Esophagus muscularis mucosa (tissue), 4 donors: ENCODE measurements around the gene BST1.

ENCODE experiments used
- CTCF ChIP-seq, 3 experiments: fragments of 200-600 bp in 2 of 3; fragments of 450-650 bp in 1 of 3; sonication (generic) in 2 of 3; IDR thresholded peaks; one replicate each; pipeline ENCODE4 v1.5.1; 2017 to 2019; ENCODE audit warnings: antibody characterized with exemption in 3 of 3, mild to moderate bottlenecking in 2 of 3, moderate library complexity in 1 of 3
- EP300 ChIP-seq: sonication (generic); formaldehyde crosslinking; IDR thresholded peaks from one replicate; pipeline ENCODE4 v1.6.1; 2017; ENCODE audit warnings: antibody characterized with exemption
- POLR2A ChIP-seq: fragments of 450-650 bp; IDR thresholded peaks from one replicate; pipeline ENCODE4 v1.6.1; 2017; ENCODE audit warnings: antibody characterized with exemption, moderate library complexity, mild to moderate bottlenecking, low read depth
- POLR2AphosphoS5 ChIP-seq, 2 donors: sonication (generic); formaldehyde crosslinking; IDR thresholded peaks; one replicate each; pipeline ENCODE4 v1.6.1; 2017; ENCODE audit warnings: antibody characterized with exemption in 2 of 2

GRCh38 chr4:15749001-15749400, 46.1 kb downstream of the BST1 start:
- TF ChIP-seq CTCF (IDR thresholded peaks at IDR 0.05) (no peak), POLR2A (no peak), POLR2AphosphoS5 (IDR thresholded peaks at IDR 0.05) (no peak), EP300 (no peak)
